Stimulated activated CD4-positive, alpha-beta T cell treated with anti-CD3 and anti-CD28 coated beads, Interleukin-4, amount 100 ng/mL, for 48 hours (primary cell): ENCODE results near the gene COX4I1.
"Not testable (repeated sequence)": the region's sequence is repeated elsewhere in the genome, so short reads cannot be mapped to it uniquely, and the experiment has no call there.

Source experiments
- DNase-seq, 2 donors: peaks; one replicate each; pipeline ENCODE4 v3.0.0-alpha.2; 2020; ENCODE audit warnings: low read depth in 2 of 2

Gene COX4I1

DNA sequence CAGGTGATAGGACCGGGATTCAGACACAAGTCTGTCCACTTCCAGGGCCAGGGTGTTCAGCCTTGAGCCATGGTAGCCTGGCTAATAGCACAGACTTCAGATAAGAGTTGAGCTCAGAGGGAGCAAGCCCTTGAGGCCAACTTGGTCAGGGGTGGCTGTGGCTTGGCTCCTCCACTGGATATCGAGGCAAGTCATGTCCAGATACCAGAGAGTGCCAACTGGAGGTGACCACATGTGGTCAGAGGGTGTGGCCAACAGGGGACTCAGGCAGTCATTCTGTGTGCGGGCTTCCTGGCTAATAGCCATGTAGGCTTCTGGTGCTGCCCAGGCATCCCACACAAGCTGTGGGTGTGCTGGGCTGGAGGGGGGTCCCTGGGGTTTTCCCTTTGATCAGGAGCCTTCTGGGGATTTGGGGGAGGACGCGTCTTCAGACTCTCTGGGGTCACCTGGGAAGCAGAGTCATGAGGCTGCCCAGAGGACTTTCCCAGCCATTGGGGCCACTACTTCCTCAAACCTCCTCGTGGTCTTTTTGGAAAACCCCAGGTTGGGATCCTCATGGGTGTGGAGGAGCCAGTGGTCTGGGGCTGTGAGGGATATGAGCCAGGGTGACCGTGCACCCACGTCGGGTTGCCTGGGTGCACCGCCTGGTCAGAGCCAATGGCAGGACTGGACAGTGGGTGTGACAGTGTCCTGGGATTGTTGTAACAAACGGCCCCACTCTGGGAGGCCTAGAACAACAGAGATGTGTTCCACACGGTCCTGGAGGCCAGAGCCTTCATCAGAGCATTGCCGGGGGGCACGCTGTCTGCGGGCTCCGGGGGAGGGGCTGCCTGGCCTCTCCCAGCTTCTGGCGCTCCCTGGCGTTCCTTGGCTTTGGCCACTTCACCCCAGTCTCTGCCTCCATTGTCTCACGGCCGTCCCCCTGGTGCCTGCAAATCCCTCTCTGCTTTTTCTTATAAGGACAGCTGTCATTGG, 25.0 kb downstream of the COX4I1 start:
- DNase-seq: no peak

DNA sequence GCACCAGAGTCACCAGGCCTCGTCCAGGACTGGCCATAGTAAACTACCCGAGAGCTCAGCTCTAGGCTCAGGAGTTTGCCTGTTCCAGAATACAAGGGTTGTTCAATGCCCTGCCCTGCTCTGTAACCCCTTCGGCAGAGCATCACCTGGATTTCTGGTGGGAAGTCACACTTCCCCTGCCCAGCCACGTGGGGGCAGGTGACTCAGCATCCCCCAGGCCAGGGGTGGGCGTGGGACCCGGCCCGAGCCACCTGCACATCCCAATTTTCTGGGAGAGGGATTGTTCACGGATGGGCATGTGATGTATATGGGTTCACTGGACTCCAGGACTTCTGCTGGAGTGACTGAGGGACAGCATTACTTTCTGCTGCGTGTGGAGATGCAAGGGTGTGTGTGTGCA, 25.8 kb downstream of the COX4I1 start:
- no peak for DNase-seq

DNA sequence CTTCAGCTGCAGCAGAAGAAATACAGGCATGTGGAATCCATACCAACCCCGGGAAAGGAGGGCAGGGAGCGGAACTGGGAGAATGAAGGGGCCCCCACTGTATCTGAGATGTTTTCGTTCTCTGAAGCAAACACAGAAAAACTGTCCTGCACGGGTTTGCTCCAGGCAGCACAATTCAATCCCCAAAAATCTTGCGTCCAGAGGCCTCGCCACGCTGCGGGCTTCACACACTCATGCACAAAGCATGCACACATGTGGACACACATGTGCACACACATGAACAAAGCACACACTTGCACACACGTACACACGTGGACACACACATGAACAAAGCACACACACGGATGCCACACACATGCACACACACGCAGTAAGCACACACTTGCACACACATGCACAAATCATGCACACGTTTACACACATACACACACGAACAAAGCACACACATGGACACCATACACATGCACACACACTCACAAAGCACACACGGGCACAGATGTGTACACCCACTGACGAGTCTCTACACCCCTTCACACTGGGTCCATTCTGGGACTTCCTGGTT, 27.3 kb downstream of the COX4I1 start:
- DNase-seq: no peak

DNA sequence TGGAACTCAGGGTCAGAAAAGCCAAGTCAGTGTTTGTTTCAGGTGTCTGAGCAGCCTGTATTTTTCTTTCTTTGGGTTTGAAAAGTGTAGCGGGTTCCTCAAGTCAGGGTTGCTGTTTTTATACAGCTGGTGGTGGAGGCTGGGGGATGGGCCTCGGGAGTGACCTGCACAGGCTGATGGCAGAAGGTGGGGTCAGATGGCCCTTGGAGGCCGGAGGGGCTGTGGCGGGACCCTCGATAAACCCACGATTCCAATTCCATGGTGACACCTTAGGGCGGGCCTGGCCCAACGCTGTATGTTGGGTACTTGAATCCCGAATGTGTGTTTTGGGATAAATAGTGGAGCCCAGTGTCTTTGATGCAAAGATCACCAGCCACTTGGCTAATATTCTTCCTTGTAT, 28.7 kb downstream of the COX4I1 start:
- DNase-seq: no peak

DNA sequence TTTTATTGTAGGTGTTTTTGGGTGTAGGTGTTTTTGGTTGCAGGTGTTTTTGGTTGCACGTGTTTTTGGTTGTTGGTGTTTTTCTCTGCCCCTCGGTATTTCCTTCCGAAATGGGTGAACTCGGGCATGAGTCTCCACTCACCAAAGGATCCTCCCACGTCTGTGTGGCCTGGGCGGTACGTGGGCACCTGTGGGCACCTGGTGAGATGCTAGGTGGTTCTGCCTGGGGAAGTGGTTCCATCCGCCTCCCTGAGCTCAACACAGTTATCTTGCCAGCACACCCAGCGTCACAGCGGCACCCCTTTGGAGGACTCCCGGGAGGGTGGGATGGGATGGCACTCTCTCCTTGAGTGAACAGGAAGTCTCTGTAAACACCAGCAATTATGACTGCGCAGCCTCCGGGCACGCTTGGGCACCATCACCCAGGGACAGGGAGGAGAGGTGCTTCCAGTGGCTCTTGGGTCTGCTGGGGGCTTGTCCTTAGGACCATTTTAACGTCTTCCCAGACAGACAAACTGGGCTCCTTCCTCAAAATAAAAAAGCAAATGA, 29.8 kb downstream of the COX4I1 start:
- no peak for DNase-seq

DNA sequence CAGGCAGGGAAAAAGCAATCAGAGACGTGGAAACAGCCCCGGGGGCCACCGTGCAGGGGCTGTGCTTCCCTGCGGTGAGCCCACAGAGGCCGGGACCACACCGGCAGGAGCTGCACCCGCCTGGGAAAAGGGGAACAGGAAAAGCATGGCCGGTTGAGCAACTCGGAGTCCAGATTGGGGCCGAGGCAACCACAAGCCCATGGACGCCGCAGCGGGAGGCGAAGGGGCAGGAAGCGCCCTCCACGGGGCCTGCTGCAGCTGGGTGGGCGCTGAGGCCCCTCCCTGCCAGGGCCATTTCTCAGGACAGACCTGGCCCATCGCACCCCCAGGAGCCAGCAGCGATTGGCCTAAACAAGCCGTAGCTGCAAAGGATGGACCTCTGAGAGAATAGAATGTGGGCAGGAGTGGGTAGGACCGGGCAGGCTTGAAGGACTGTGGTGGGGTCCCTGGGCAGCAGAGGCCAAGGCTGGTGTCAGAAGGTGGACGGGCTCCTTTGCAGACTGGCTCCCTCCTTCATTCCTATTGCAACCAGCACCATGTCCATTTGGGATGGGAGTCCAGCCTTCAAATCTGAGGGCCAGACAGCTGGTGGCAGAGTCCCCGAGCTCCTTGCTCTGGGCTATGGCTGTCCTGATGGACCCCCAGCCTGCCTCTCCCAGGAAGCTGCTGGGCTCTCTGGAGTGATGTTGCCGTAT, 30.4 kb downstream of the COX4I1 start:
- DNase-seq: no peak

DNA sequence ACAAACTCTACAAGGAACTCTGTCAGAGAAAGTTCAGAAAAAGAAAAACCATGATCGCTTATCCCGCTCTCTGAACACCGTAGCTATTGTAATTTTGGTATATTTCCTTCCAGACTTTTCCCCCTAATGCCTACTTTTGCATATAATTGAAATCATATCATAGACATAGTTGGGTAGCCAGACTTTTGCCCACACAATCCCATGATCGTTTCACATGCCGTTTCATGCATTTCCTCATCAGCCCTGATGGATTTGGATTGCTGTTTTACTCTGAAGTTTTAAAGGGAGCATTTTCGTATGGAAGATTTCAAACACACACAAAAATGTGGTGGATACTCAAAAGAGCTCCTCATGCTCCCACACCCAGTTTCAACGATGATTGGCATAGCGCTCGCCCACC, 31.3 kb downstream of the COX4I1 start:
- DNase-seq: no peak

DNA sequence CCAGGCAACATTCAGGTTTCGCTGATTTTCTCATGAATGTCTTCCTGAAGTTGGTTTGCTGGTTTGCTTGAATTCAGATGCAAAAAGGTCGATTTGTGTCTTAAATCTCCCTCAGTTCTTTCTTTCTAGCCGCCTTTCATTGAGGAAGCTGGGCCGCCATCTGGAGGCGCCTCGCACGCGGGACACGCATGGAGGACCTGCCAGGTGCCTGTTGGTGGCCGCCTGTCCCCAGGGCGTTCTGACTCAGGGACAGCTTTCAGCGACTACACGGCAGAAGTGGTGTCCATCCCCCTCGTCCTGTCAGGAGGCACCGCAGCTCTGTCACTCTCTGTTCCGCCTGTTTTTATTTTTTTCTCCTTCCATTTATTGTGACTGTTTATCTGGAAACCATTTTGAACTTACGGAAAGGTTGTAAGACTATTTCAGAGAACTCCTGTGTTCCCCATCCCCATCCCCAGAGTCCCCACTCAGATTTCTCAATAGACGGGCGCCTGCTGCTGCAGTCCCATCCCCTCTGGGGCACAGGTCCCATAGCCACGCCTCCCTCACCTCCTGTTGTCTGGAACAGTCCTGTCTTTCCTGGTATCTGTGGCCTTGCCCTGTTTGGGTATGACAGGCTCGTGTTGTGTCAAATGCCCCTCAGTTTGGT, 33.2 kb downstream of the COX4I1 start:
- no peak for DNase-seq

DNA sequence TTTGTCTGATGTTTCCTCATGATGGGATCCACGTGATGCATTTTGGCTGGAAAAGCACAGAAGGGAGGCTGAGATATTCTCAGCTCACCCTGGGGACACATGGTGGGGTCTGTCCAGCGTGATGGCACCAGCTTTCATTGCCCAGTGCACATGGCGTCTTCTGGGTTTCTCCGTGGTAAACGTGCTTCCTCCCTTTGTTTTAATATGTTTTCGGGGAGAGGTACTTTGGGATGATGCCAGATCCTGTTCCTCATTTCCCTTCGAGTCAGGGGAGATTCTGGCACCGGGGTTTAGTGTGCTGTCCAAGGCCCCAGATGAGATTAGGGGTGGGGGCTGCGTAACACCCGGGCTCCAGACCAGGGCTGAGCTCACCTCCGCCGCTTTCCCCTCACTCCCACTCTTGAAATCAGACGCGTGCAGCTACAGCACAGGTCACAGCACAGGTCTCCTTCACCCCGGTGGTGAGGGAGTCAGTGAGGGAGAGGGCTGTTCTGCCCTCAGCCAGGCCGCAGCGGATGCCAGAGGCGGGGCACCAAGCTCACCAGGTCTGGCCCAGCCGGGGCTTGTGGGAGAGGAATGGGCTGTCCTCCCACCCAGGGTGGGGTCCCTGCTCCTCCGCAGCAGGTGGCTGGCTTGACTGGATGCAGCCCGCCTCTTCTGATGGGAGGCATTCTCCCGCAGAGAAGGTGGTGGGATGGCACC, 33.9 kb downstream of the COX4I1 start:
- DNase-seq: no peak

DNA sequence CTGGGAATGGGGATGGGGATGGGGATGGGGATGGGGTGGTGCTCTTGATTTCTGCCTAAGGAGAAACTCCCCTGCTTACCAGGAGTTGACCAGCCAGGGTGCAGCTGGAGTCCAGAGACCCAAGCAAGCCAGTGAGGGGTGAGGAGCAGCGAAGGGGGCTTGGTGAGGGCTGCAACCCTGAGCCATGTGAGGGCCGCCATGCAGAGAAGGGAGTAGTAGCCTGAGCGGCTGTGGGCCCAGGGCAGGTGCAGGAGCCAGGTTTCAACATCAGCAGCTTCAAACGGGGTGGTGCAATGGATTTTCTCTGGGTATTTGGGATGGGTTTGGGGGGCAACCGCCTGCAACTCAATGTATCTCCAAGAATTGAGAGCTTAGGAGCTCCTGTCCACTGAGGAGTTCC, 35.2 kb downstream of the COX4I1 start:
- no peak for DNase-seq

DNA sequence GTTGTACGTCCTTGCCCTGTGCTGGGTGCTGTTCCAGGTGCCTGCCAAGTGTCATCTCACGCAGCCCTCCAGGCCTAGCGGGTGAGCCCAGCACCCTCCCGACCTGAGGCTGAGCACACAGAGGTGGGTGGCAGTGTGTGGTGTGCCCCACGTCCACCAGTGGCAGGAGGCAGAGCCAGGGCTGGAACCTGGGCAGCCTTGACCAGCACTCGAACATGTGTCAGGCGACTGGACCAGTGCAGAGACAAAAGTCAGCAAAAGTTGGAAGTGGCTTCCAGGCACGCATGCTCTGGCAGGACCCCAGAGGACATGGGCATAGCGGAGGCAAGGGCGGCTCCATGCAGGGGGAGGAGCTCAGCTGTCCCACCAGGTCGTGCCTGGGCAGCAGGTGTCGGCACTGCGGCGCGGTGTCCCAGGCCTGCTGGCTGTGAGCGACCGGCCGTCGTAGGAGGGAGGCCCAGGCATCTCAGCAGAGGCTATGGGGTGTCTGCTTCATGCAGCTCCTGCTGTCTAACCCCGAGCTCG, 35.8 kb downstream of the COX4I1 start:
- no peak for DNase-seq

DNA sequence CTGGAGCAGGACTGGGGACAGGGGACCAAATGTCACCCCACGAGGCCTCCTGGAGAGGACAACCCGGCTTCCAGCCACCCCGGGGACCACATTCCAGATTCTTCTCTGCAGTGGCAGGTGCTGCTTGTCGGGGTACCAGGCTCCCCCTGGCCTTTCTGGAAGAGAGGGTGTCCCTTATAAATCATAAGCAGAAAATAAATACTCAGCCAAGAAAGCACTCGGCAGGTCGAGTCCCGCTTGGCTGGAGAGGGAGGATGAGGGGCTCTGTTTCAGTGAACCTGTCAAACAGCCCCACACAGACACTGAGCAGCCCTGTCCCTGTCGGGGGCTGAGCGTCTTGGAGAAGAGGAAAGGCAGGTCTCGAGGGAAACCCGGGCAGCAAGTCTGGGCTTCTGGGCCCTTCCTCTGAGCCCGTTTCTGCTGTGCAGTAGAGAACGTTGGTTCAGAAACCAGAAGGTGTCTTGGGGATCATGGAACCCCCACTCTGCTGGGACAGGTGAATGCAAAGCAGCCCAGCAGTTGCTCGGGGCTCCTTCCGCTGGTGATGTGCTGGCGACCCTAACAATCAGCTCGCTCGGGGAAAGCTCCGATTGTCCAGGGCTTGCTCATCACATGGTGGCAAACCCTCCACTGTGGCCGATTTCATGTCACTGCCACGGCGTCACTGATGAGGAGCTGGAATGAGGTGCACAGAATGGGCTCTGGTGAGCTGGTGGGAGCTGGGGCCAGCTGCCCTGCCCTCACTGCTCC, 36.6 kb downstream of the COX4I1 start:
- no peak for DNase-seq

DNA sequence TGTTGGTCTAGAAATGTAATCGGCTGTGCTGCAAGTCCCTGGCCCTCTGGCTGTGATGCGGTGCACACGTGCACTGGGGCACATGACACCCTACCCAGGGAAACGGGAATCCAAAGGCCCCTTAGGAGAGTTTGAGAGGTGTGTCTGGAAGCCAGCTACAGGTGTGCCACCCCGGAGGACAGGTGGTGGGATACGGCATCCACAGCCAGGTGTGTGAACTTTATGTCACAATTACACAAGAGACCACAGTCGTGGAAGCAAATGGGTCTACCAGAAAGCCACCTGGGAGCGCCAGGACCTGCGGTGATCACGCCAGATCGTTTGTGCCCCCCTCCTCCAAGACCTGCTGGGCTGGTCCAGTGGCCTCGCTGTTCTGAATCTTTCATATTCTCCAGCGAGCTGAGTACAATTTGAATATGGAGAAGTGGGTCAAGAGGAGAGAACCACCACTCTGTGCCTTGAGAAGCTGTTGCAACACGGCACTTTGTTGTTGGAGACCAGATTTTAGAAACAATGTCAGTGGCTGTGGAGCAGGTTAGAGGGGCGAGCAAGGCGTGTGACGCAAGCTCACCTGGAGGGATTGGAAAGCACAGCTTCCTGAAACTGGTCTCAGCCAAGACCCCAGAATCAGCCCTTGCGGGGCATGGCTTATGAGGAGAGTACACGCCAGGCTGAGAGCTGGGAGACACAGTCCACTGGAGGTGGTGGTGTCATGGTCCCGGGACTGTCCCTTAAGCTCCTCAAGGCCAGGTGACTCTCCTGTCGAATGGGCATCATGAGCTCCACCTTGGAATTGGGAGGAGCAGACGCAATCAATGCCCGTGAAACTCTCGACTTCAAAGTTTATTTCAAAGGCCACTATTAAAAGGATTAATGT, 37.4 kb downstream of the COX4I1 start:
- DNase-seq: no peak

DNA sequence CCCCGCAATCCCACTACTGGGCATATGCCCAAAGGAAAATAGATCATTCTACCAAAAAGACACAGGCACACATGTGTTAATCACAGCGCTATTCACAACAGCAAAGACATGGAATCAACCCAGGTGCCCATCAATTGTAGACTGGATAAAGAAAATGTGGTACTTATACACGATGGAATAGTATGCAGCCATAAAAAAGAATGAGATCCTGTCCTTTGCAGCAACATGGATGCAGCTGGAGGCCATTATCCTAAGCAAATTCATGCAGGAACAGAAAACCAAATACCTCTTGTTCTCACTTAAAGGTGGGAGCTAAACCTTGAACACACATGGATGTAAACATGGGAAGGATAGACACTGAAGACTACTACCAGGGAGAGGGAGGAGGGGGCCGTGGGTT, 38.2 kb downstream of the COX4I1 start:
- DNase-seq: not testable (repeated sequence)

DNA sequence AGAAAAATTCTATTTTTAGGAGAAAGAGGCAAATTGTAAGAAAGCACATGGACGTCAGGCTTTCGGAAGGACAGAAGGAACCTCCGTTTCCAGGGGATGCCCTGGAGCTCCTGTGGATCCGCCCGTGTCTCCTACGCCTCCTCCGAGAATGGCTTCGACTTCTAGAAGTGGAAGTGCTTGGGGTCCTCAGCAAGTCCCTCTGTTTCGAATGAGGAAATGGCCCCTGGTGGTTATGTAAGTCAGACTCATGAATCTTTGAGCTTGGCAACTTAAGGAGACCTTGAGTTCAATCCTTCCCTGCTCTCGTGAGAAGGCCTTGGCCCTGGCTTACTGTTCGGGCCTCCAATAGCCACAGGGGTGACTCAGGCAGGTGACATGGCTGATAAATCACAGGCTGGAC, 38.9 kb downstream of the COX4I1 start:
- no peak for DNase-seq

DNA sequence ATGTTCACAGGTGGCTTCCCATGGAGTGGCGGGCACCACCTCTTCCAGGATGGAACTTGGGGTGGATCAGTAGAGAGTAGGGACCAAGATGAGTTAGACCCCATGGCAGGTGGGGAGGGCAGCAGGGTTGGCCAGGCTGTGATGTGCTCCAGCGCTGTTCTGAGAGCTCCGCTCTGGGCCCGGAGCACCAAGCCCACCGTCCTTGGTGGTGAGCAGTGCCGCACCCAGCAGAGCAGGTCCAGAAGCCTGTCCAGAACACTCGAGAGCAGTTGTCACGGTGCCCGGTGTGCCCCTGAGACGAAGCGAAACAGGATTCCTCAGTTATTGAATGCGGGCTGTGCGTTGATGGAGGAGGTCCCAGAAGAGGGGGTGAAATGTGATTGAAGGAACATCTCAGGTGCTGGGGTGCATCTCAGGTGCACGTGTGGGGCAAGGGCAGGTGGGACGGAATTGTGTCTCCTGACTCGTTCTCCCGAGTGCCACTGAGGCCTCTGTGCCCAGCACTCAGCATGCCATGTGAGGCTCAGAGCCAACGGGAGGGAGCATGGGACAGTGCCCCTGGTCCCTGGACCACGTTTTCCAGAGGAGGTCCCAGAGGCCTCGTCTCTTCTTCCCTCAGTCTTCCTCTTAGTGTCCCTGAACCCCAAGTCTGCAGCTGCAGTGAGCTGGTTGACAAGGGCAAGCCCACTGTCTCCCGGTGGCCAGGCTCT, 39.5 kb downstream of the COX4I1 start:
- DNase-seq: no peak

DNA sequence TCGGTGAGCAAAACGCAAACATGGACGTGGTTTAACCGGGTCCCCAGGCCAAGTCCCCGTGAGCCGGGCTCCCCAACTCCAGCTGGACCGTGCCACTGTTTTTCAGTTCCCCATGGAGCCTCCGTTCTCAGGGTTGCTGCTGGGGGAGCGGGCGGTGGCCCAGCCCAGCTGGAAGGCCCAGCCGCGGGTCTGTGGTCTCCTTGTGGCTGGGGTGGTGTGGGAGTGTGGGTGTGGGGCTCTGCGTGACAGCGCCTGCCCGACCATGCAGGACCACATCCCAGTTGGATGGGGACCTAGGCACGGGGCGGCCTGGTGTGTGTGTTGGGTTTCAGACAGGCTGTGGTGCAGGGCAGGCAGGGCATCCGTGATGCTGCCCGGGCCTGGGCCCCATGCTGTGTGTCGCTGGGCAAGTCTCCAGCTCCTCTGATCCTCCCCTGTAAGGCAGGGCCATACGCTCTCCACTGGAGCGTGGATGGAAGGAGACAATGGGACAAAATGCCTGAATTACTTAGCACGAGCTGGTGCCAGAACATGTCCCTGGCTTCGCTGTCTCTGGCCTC, 40.3 kb downstream of the COX4I1 start:
- no peak for DNase-seq

DNA sequence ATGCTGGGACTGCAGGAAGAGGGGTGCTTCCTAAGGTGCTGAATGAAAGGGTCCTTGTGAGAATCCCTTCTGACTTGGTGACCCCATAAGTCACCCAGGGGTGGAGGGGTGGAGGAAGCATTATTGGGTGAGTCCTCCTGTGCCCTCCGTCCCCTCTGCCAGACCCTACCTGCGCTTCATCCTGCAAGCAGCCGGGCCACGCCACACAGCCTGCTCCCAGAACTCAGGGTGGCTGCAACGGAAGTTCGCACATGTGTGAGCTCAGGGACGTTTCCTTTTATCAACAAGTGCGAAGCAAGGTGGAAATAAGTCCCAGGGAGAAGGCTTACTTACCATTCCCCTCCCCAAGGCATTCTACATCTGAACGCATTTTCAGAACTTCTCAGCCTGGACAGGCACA, 40.9 kb downstream of the COX4I1 start:
- no peak for DNase-seq
